Coronary artery (tissue), 2 donors: ENCODE data around the gene CRY2.

Source experiments
- DNase-seq: peaks from one replicate; pipeline ENCODE4 v3.0.0-alpha.2; 2017; ENCODE audit warnings: low spot score
- H3K27ac ChIP-seq, 2 donors: fragments of 200-600 bp; sonication (generic); one replicate each; pipeline ENCODE4 v1.5.1; 2016 to 2019
- H3K4me3 ChIP-seq: fragments of 200-600 bp; sonication (generic); 2 replicates; pipeline ENCODE4 v1.5.1; 2016; ENCODE audit warnings: mild to moderate bottlenecking, moderate library complexity
- TF ChIP-seq, protein P1 (sequence below): fragments of 200-600 bp; sonication (generic); IDR thresholded peaks from one replicate; pipeline ENCODE4 v1.5.1; 2019; ENCODE audit warnings: antibody characterized with exemption

The CRY2 gene

DNA sequence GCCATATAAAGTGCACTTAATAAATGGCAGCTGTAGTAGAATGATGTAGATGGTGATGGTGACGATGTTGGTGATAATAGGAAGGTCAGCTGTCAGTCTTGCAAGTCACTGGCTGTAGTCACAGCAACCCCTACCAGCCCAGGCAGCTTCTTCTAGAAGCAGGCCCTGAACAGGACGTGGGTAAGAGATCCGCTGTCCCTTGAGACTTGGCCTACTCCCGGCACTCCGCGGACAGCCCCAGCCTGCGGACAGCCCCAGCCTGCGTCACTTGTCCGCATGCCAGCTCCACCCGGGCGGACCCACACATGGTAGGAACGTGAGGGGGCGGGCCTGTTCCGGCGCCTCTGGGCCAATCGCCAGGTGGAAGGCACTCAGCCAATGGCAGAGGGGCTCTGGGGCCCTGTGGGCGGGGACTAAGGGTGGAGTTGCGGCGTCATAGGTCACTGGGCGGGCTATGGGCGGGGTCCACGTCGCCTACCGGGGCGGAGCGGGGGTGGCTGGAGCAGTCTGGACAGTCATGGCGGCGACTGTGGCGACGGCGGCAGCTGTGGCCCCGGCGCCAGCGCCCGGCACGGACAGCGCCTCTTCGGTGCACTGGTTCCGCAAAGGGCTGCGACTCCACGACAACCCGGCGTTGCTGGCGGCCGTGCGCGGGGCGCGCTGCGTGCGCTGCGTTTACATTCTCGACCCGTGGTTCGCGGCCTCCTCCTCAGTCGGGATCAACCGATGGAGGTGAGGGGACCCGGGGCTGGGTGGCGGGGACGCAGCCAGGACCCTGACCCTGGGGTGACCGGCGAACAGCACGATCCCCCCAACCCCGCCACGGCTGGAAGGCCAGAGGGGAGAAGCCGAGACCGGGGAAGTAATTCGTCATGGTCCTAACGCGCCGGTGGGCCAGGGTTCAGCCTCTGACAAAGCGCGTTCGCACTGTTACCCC lies at the start of gene CRY2:
CRY2 (plus strand) TSS at position 502 of the 937 bp plus-strand sequence; CDS start at position 518, 16 bp downstream.
- Histone ChIP-seq H3K27ac (peak within 1 kb of the TSS; percentile 91 to 98), H3K4me3 (peak within 1 kb of the TSS; percentile 94)
- peak; percentile 100 for DNase-seq
- TF ChIP-seq, protein P1, sequence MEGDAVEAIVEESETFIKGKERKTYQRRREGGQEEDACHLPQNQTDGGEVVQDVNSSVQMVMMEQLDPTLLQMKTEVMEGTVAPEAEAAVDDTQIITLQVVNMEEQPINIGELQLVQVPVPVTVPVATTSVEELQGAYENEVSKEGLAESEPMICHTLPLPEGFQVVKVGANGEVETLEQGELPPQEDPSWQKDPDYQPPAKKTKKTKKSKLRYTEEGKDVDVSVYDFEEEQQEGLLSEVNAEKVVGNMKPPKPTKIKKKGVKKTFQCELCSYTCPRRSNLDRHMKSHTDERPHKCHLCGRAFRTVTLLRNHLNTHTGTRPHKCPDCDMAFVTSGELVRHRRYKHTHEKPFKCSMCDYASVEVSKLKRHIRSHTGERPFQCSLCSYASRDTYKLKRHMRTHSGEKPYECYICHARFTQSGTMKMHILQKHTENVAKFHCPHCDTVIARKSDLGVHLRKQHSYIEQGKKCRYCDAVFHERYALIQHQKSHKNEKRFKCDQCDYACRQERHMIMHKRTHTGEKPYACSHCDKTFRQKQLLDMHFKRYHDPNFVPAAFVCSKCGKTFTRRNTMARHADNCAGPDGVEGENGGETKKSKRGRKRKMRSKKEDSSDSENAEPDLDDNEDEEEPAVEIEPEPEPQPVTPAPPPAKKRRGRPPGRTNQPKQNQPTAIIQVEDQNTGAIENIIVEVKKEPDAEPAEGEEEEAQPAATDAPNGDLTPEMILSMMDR = no peak

DNA sequence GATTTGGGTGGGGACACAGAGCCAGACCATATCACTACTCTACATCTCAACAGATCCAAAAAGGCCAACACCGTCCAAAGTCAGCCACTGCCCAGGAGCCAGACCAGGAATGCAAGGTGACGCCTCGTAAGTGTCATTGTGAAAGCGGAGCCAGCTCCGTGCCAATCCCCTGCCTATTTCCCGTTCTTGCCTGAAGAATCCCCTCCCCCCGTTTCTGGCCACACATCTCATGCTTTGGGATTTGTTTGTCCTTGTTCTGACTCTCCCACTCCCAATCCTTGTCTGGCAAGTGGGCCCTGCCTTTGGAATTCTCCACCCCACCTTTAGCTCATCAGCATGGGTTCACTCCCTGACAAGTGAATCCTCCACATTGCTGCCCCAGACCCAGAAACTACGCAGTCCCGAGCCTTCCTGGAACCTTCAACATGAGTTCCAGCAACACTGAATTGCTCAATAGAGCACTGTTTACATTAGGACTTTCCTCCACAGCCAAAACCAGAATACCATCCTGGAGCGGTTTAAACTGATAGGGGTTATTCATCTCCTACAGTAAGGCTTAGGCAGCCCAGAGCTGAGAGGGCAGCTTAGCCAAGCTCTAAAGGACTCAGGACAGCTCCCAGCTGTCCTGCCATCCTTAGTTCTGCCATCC lies 48.4 kb upstream of the CRY2 start:
- TF ChIP-seq, protein P1 = no peak
- no peak overlapping the region for H3K27ac ChIP-seq
- no peak overlapping the region for H3K4me3 ChIP-seq
- no peak for DNase-seq

DNA sequence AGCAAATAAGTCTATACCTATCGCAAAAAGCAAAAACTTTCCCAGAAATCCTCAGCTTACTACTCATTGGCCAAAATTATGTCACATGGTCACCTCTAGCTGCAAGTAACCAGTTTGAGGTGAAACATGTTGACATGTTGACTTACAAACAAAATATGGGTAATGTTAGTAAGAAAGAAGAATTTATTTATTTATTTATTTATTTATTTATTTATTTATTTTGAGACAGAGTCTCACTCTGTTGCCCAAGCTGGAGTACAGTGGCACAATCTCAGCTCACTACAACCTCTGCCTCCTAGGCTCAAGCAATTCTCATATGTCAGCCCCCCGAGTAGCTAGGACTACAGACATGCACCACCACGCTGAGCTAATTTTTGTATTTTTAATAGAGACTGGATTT lies 47.7 kb upstream of the CRY2 start:
- Histone ChIP-seq H3K27ac (no peak overlapping the region), H3K4me3 (no peak overlapping the region)
- no peak for DNase-seq

DNA sequence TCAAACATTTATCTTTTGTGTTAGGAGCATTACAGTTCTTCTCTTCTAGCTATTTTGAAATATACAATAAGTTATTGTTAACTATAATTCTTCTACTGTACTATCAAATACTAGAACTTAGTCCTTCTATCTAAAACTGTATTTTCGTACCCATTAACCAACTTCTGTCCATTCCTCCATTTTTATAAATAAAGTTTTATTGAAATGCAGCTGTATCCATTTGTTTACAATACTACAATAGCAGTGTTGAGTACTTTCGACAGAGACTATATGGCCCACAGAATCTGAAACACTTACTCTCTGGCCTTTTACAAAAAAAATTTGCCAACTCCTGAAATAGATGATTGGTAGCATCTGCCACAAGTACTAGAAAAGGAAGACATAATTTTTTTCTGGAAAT lies 47.0 kb upstream of the CRY2 start:
- TF ChIP-seq, protein P1 = no peak
- H3K4me3 ChIP-seq = no peak overlapping the region
- H3K27ac ChIP-seq = no peak overlapping the region
- DNase-seq = no peak

More for the DNA sequence above, 47.7 kb upstream of the CRY2 start:
- TF ChIP-seq, protein P1 = no peak

DNA sequence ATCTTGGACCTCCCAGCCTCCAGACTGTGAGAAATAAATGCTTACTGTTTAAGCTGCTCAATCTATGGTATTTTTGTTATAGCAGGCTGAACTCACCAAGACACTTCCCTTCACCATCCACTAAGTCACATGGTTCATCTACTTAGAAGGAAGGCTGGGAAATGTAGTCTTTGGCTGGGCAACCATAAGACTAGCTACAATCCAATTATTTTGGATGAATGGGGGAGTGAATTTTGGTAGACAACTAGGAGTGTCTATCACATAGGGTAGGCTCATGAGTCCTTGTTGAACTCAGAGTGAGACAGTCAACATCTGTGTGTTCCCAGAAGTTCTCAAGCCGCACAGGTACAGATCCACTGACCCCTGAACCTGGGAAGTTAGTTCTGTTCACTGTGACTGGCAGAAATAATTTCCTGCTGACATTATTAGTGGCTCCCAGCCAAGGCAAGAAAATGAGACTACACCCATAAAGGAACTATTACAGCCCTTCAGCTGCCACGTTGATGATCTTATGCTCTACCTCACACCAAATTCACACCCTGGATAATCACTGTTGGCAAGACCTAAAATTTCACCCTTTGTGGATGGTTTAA lies 45.5 kb upstream of the CRY2 start:
- H3K4me3 ChIP-seq = no peak overlapping the region
- no peak overlapping the region for H3K27ac ChIP-seq
- no peak for DNase-seq
- TF ChIP-seq, protein P1 = no peak

DNA sequence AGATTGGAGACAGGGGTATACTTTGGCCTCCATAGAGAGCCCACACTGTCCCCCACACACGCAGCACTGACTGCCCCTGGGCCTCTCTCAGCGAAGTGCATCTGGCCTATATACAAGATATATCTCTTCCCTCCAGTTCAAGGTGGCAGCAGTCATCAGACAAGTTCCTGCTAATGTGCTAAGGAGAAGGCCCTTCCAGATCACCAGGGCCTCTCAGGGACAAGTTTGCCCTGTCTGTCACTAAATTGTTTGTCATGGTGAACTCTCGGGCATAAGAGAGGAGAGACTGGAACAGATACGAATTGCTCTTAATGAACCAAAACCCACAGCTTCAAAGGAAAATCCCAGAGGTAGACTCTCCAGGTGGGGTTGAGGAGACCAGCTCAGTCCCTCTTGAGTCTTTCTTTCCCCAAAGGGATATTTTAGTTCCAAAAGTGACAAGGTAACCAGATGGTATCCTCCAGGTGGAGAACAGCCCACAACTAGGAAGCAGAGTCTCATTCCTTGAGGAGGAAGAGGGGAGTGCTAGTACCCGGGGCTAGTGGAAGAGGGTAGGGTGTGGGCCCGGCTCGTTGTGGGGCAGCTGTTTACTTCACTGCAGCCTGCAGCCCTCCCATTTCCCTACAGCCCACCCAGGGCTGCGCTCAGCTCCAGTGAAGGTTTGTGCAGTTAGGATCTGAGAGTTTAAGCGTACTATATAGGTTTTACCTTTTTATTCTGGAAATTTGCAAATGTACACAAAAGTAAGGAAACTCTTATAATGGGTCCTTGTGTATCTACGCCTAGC lies 44.6 kb upstream of the CRY2 start:
- TF ChIP-seq, protein P1 = no peak
- Histone ChIP-seq H3K27ac (no peak overlapping the region), H3K4me3 (no peak overlapping the region)
- no peak for DNase-seq
